Thyroid gland (tissue), 4 donors: ENCODE measurements around the gene OR7D4.

Experiments used
- POLR2A ChIP-seq, 2 donors: fragments of 450-650 bp; IDR thresholded peaks; one replicate each; pipeline ENCODE4 v1.6.1; 2017; ENCODE audit warnings: antibody characterized with exemption in 2 of 2, mild to moderate bottlenecking in 2 of 2, moderate library complexity in 1 of 2
- TF ChIP-seq, protein P1 (sequence below), 6 experiments: fragments of 200-600 bp in 3 of 6; fragments of 450-650 bp in 3 of 6; sonication (generic) in 3 of 6; IDR thresholded peaks; one replicate each; pipeline ENCODE4 v1.5.1; 2016 to 2019; ENCODE audit warnings: antibody characterized with exemption in 6 of 6, mild to moderate bottlenecking in 2 of 6, inconsistent platforms in 1 of 6, moderate library complexity in 1 of 6

DNA sequence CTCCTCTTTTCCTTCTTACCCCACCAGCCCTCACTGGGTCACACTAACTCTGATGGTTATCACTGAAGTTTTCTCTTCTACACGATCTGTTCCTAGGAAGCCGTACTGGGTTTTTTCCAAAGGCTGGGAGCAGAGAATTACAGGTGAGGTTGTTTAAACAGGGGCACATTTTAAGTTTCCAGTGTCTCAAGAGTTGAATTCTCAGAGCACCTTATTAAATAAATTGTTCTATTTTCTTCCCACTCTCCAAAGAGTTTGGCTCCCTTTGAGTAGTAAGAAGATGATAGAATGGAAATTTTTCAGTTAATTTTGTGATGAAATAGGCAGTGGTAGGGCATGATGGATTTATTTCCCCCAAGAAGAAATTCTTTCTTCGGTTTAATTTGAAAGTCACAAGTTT is at the start of gene OR7D4:
- TF ChIP-seq, protein P1, sequence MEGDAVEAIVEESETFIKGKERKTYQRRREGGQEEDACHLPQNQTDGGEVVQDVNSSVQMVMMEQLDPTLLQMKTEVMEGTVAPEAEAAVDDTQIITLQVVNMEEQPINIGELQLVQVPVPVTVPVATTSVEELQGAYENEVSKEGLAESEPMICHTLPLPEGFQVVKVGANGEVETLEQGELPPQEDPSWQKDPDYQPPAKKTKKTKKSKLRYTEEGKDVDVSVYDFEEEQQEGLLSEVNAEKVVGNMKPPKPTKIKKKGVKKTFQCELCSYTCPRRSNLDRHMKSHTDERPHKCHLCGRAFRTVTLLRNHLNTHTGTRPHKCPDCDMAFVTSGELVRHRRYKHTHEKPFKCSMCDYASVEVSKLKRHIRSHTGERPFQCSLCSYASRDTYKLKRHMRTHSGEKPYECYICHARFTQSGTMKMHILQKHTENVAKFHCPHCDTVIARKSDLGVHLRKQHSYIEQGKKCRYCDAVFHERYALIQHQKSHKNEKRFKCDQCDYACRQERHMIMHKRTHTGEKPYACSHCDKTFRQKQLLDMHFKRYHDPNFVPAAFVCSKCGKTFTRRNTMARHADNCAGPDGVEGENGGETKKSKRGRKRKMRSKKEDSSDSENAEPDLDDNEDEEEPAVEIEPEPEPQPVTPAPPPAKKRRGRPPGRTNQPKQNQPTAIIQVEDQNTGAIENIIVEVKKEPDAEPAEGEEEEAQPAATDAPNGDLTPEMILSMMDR (IDR thresholded peaks at IDR 0.05), result no peak
- TF ChIP-seq POLR2A (IDR thresholded peaks at IDR 0.05), result no peak
